ENCODE data around the gene VPS52. TPM values are rescaled to one million over a fixed set of nuclear protein-coding genes. Genes with fewer than 3 reads are reported as not detected.
A peak's percentile ranks its signal among the peaks of the same experiment; 100 is the strongest.

VPS52 gene
- total RNA-seq, 1 experiment from 2014 or later: 46.2 TPM

DNA sequence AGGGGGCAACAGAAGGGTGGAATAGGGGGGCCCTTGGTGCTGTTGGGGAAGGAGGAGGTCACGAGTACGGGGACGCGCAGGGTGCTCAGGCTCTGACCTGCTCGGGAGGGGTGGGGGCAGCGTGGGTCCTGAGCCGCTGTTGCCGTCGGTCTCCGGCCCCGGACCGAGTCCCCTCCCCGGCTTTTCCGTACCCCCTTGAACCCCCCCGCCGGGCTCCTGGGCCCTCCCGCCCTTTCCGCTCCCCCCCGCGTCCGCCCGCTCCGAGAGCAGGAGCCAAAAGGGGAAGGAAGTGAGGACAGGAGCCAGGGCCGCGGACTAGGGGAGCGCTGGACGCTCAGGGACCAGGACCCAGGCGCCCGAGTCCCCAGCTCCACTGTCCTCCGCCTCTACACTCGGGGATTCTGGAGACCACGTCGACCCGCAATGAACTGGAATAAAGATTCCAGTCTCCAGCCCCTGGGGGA, 27.1 kb upstream of the VPS52 start, which contains the start of gene RGL2:
Gene RGL2, minus strand, starts transcription at position 170 of the 464 bp plus-strand sequence. CDS start 332 bp downstream, outside the sequence.
- Histone ChIP-seq H3K27me3 (ENCODE audit: insufficient read depth, low read depth) (no peaks in the 10 kb centered on the region), H3K27ac (peak within 1 kb of the TSS; percentile 88), H3K9me2 (ENCODE audit: insufficient read depth) (no peaks in the 10 kb centered on the region), H3K9me3 (ENCODE audit: insufficient read depth, low read depth) (no peaks in the 10 kb centered on the region), H3F3A (ENCODE audit: insufficient read depth, low read depth) (peaks cover 42% of the 10 kb centered on the region), H3K4me2 (peak within 1 kb of the TSS; percentile 99), H2AFZ (peak within 1 kb of the TSS; percentile 74), H3K4me3 (peak within 1 kb of the TSS; percentile 75), H3K36me3 (ENCODE audit: low read depth) (no peaks in the 10 kb centered on the region), H3K4me1 (replicated peaks; ENCODE audit: insufficient read depth) (peaks cover 23% of the 10 kb centered on the region), H3K79me2 (ENCODE audit: low read depth) (peaks cover 58% of the 10 kb centered on the region), H4K20me1 (ENCODE audit: insufficient read depth) (no peaks in the 10 kb centered on the region; the same call in 1 of the 2 replicates)
- TF ChIP-seq, protein P1, sequence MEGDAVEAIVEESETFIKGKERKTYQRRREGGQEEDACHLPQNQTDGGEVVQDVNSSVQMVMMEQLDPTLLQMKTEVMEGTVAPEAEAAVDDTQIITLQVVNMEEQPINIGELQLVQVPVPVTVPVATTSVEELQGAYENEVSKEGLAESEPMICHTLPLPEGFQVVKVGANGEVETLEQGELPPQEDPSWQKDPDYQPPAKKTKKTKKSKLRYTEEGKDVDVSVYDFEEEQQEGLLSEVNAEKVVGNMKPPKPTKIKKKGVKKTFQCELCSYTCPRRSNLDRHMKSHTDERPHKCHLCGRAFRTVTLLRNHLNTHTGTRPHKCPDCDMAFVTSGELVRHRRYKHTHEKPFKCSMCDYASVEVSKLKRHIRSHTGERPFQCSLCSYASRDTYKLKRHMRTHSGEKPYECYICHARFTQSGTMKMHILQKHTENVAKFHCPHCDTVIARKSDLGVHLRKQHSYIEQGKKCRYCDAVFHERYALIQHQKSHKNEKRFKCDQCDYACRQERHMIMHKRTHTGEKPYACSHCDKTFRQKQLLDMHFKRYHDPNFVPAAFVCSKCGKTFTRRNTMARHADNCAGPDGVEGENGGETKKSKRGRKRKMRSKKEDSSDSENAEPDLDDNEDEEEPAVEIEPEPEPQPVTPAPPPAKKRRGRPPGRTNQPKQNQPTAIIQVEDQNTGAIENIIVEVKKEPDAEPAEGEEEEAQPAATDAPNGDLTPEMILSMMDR (conservative IDR thresholded peaks at IDR 0.05): no peak
- no peak for TF ChIP-seq EZH2 (IDR thresholded peaks at IDR 0.05; ENCODE audit: low read depth)
- POLR2A ChIA-PET (ENCODE audit: unreplicated experiment): interaction anchor here (0.7 to 1.6 kb wide), 7 partner anchors 9 to 634 kb away, joined by 3 to 25 read pairs (median 5); partner anchors contain the start of gene ZBTB22
- peak; percentile 33 to 61 for DNase-seq
- BruUV-seq (replicated peaks): no TSS peak
- intact Hi-C loops (cut with micrococcal nuclease; ENCODE audit: unreplicated experiment): loop anchor here (1.0 to 5.0 kb wide), 5 partner anchors 14 to 113 kb away; partner anchors contain the start of genes B3GALT4, KIFC1, PHF1 and RXRB
- CTCF ChIA-PET: interaction anchor here (0.5 kb wide), 1 partner anchor 884 kb away, joined by 8 read pairs; no protein-coding TSS in a partner anchor

DNA sequence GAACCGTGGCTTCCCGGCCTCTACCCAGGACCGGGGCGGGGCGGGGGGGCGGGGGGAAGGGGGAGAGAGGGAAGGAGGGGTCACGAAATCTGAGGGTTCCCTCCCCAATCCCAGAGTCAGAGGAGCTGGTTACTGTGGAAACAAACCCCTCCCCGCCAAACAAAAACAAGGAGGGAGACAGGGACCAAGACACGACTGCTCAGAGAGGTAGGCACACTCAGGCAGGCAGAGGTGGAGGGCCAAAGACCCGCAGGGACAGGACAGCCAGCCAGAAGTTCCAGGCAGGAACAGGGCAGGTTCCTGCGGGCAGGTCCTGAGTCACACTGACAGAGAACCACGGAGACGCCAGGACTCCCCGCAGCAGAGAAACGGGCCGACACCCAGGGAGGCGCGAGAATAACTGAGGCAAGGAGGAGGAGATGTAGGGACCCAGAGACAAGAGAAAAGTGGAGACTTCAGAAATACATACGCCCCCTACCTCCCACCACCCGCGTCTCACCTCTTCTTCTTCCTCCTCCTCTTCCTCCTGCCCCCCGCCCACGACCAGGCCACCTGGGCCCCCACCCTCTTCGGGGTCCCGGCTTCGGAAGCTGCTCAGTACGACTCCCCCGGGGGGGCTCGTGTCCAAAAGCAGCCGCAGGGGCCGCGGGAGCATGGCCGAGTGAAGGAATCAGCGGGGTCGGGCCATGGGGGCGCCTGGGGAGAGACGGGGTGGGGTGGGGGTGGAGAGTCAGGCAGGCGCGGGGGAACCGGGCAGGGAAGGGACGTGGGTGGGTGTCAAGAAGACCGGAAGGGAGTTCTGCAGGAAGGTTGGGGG, 26.5 kb upstream of the VPS52 start:
- Histone ChIP-seq H3K4me1 (replicated peaks; ENCODE audit: insufficient read depth) (peaks cover 23% of the 10 kb centered on the region), H3K79me2 (ENCODE audit: low read depth) (peaks cover 57% of the 10 kb centered on the region), H3K4me3 (peak overlapping the region; percentile 75), H2AFZ (peak overlapping the region; percentile 74), H3K27ac (peak overlapping the region; percentile 88), H3K4me2 (peak overlapping the region; percentile 99), H3F3A (ENCODE audit: insufficient read depth, low read depth) (peaks cover 39% of the 10 kb centered on the region), H4K20me1 (ENCODE audit: insufficient read depth) (no peaks in the 10 kb centered on the region; the same call in 1 of the 2 replicates), H3K36me3 (ENCODE audit: low read depth) (no peaks in the 10 kb centered on the region), H3K9me2 (ENCODE audit: insufficient read depth) (no peaks in the 10 kb centered on the region), H3K27me3 (ENCODE audit: insufficient read depth, low read depth) (no peaks in the 10 kb centered on the region), H3K9me3 (ENCODE audit: insufficient read depth, low read depth) (no peaks in the 10 kb centered on the region)
- peak; percentile 85 to 89 for DNase-seq
- CTCF ChIA-PET: interaction anchor here (0.5 to 0.6 kb wide), 2 partner anchors 11 to 884 kb away, joined by 5 to 8 read pairs; no protein-coding TSS in a partner anchor
- intact Hi-C loops (cut with micrococcal nuclease; ENCODE audit: unreplicated experiment): loop anchor here (2.0 to 5.0 kb wide), 4 partner anchors 15 to 114 kb away; partner anchors contain the start of genes B3GALT4, PHF1, RXRB and SLC39A7
- POLR2A ChIA-PET (ENCODE audit: unreplicated experiment): interaction anchor here (0.6 to 1.6 kb wide), 9 partner anchors 9 to 1560 kb away, joined by 3 to 25 read pairs (median 5); partner anchors contain the start of genes PFDN6, RPS18, VPS52 and WDR46
- BruUV-seq (replicated peaks): no TSS peak
- TF ChIP-seq EZH2 (IDR thresholded peaks at IDR 0.05; ENCODE audit: low read depth): no peak
- TF ChIP-seq, protein P1 (conservative IDR thresholded peaks at IDR 0.05): no peak

DNA sequence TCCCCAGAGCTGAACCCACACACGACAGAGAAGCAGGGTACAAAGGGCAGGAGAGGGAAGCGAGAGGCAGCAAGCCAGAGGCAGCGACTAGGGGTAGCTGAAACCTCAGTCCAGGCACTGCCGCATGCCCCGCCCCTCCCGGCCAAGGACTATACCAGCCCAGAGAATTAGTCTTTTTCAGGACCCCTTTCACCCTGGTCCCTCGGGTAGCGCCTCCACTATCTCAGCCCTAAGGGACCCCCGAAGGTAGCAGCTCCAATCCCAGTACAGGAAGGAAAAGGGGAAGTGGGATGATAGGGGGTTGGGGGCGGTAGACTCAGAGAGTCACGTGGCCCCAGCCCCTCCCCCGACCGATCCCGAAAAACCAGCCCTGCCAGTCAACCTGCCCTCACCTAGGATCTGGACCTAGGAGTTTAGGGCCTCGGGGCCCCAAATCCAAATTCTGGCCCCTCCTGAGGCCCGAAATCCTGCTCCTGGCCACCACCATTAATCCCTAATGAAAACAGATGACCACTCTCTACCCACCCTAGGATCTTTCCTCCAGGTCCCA, 25.8 kb upstream of the VPS52 start:
- TF ChIP-seq EZH2 (IDR thresholded peaks at IDR 0.05; ENCODE audit: low read depth): no peak
- TF ChIP-seq, protein P1 (conservative IDR thresholded peaks at IDR 0.05): no peak
- Histone ChIP-seq H3K27ac (peak overlapping the region; percentile 88), H4K20me1 (ENCODE audit: insufficient read depth) (no peaks in the 10 kb centered on the region; the same call in 1 of the 2 replicates), H3K27me3 (ENCODE audit: insufficient read depth, low read depth) (no peaks in the 10 kb centered on the region), H3K9me2 (ENCODE audit: insufficient read depth) (no peaks in the 10 kb centered on the region), H2AFZ (peak overlapping the region; percentile 74), H3K9me3 (ENCODE audit: insufficient read depth, low read depth) (no peaks in the 10 kb centered on the region), H3K4me3 (peak overlapping the region; percentile 75), H3K4me2 (peak overlapping the region; percentile 99), H3F3A (ENCODE audit: insufficient read depth, low read depth) (peaks cover 40% of the 10 kb centered on the region), H3K36me3 (ENCODE audit: low read depth) (peaks cover 2% of the 10 kb centered on the region; the same call in 1 of the 2 replicates), H3K4me1 (replicated peaks; ENCODE audit: insufficient read depth) (peaks cover 23% of the 10 kb centered on the region), H3K79me2 (ENCODE audit: low read depth) (peaks cover 50% of the 10 kb centered on the region)
- BruUV-seq (replicated peaks): no TSS peak
- POLR2A ChIA-PET (ENCODE audit: unreplicated experiment): interaction anchor here (0.6 to 1.0 kb wide), 9 partner anchors 8 to 1559 kb away, joined by 3 to 9 read pairs (median 5); partner anchors contain the start of genes PFDN6, RPS18, VPS52 and WDR46
- peak; percentile 73 to 89 for DNase-seq
- CTCF ChIA-PET: interaction anchor here (0.6 kb wide), 2 partner anchors 10 to 28 kb away, joined by 3 to 5 read pairs; no protein-coding TSS in a partner anchor
- intact Hi-C loops (cut with micrococcal nuclease; ENCODE audit: unreplicated experiment): loop anchor here (5.0 kb wide), 1 partner anchor 115 kb away; the partner anchor contains the start of gene PHF1
